HG02588 (cell line): ENCODE measurements around the gene CD84.
A peak's percentile ranks its signal among the peaks of the same experiment; 100 is the strongest.
"Not testable (repeated sequence)": the region's sequence is repeated elsewhere in the genome, so short reads cannot be mapped to it uniquely, and the experiment has no call there.

Experiments
- ATAC-seq: cut with Tn5 transposase; IDR thresholded peaks from one replicate; pipeline ENCODE4 v1.9.1; 2021; ENCODE audit warnings: mild to moderate bottlenecking, moderate library complexity; ENCODE audit not compliant: unreplicated experiment

The CD84 gene

DNA sequence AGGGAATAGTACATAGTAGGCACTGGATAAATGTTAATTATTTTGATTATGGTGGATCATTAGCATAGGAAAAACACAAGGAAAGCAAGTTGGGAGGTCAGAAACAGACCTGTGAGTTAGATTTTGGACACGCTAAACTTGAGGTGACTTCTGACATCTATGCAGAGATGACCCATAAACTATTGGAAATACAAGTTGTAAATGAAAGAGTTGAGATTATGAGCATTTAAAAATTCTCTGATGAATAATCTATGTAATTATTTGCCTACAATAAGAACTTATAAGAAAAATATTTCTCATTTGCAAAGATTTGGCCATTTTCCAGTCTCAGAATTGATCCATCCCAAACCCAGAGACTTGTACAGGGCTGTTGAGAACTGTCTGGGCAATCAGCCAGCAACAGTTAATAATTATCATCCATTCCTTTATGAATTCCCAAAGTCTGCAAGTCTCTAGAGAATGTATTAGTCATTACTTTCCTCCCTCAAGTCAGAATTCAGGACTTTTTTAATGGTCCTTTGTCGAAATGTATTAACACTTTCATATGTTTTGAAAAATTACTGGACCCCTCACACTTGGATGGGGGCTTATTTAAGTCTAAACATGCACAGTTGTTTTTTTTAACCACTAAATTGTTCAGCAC is 36.9 kb downstream of the CD84 start:
- ATAC-seq, result no peak

- ATAC-seq, result no peak
Measured at GRCh38 chr1:160541622-160542302, 37.5 kb downstream of the CD84 start.

GRCh38 chr1:160540859-160541233 is 38.5 kb downstream of the CD84 start:
- ATAC-seq, result no peak

GRCh38 chr1:160539990-160540858 is 39.1 kb downstream of the CD84 start:
- peak; percentile 92 for ATAC-seq

DNA sequence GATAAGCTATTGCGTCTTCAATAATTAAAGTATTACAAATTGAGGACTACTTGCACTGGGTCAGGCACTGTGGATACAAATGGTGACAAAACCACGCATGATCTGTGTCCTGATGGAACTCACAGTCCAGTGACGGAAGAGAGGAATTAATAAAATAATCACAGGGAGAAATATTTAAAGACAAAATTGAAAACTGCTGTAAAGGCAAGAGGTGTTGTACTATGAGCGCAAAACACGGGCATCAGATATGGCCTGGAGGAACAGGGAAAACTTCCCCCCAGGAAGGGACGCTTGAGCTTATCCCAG is 39.7 kb downstream of the CD84 start:
- ATAC-seq, result no peak

DNA sequence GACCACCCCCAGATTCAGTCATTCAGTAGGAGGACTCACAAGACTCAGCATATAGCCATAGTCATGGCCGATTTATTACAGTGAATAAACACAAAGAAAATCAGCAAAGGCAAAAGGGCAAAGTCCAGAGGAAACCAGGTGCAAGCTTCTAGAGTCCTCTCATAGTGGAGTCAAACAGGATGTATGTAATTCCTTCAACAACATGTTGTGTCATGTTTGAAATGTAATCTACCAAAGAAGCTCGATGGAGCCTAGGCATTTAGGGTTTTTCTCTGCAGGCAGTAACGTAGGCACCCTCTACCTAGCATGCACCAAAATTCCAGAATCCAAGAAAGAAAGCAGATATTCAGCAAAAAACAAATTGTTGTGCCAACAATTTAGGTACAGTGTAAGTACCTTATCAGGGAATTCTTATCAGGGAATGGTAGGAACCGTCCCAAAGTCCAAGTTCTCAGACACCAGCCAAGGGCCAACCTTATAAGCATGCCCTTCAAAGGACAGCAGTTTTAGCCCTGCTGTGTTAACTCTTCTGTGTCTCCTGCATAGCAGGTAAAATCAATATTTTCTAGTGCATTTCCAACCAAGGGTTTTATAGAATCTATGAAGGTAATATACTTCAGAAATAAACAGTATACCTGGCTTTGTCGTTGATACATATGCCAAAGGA is 40.2 kb downstream of the CD84 start:
- ATAC-seq, result no peak

GRCh38 chr1:160537714-160538665 is 41.3 kb downstream of the CD84 start:
- no peak for ATAC-seq

- ATAC-seq, result no peak
Measured at GRCh38 chr1:160534823-160535605, 44.3 kb downstream of the CD84 start.

DNA sequence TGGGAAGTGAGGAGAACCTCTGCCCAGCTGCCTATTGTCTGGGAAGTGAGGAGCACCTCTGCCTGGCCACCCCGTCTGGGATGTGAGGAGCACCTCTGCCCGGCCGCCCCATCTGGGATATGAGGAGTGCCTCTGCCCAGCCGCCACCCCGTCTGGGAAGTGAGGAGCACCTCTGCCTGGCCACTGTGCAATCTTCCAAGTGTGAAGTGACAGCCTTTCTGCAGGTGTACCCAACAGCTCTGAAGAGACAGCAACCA is 46.8 kb downstream of the CD84 start:
- not testable (repeated sequence) for ATAC-seq

GRCh38 chr1:160531809-160532556 is 47.3 kb downstream of the CD84 start:
- ATAC-seq, result not testable (repeated sequence)

- not testable (repeated sequence) for ATAC-seq
Measured at GRCh38 chr1:160529401-160529952, 49.8 kb downstream of the CD84 start.

GRCh38 chr1:160523789-160524188 is 55.5 kb downstream of the CD84 start:
- ATAC-seq, result not testable (repeated sequence)

GRCh38 chr1:160522622-160523345 is 56.5 kb downstream of the CD84 start, which contains the start of gene SLAMF6:
Gene SLAMF6, minus strand, starts transcription at chr1:160523255. Its CDS starts 63 bp downstream, at chr1:160523192.
- peak; percentile 44 for ATAC-seq

- ATAC-seq, result no peak
Measured at GRCh38 chr1:160522136-160522535, 57.2 kb downstream of the CD84 start.

DNA sequence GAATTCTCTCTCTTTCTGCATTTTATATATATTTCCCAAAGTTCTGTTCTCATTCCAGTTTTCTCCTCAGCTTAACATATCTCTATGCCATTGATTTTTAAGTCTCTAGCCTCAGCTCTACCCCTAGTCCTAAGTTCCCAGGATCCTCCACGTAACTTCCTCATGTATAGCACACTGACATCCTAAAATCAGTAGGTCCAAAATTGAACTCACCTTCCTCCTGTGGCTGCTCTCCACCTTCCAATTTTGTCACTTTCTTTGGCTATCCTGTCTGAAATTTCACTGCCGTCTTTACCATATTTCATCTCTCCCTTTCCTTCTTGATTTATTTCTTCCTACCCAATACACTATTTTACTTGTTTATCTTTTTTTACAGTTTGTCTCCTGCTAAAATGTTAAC is 57.7 kb downstream of the CD84 start:
- ATAC-seq, result no peak

- ATAC-seq, result no peak
Measured at GRCh38 chr1:160520999-160521398, 58.3 kb downstream of the CD84 start.

- ATAC-seq, result no peak
Measured at GRCh38 chr1:160520582-160520981, 58.7 kb downstream of the CD84 start.
